Measurements from ENCODE around the gene SLC30A2. TPM values are rescaled to one million over a fixed set of nuclear protein-coding genes. Genes with fewer than 3 reads are reported as not detected.

Gene SLC30A2
- total and polyA plus RNA-seq, 9 of the 15 experiments (the other 6 are each of a cell fraction or from before 2014, with no cell fraction given), result 0.01 to 0.18 (median 0.06) TPM; not detected in 3

- TF ChIP-seq E2F8 (IDR thresholded peaks at IDR 0.05; ENCODE audit: low read depth, partially characterized antibody) (no peak), ETS1 (conservative IDR thresholded peaks at IDR 0.05; ENCODE audit: control insufficient read depth, low read depth, low read length) (no peak), MLLT1 (IDR thresholded peaks at IDR 0.05) (no peak), ZBTB49 (CRISPR knock-in tag; IDR thresholded peaks at IDR 0.05; ENCODE audit: borderline replicate concordance) (no peak), DDX20 (tag; IDR thresholded peaks at IDR 0.05; ENCODE audit: low read depth) (no peak), HMBOX1 (IDR thresholded peaks at IDR 0.05) (peak; percentile 89), CCNT2 (IDR thresholded peaks at IDR 0.05; ENCODE audit: borderline replicate concordance, extremely low read depth, insufficient read length, low read depth, low read length) (no peak), BCOR (IDR thresholded peaks at IDR 0.05) (no peak), FOXK2 (conservative IDR thresholded peaks at IDR 0.05 in 1 of 2, IDR thresholded peaks at IDR 0.05 in 1 of 2; ENCODE audit: low read depth in 2 of 2) (no peak), NFE2 (IDR thresholded peaks at IDR 0.05; ENCODE audit: low read depth) (no peak), CHD1 (IDR thresholded peaks at IDR 0.05; ENCODE audit: low read length) (no peak), HBP1 (CRISPR knock-in tag; IDR thresholded peaks at IDR 0.05) (no peak), MTA2 (IDR thresholded peaks at IDR 0.05; ENCODE audit: low read depth) (peak; percentile 39; the same call in 1 of the 2 replicates), HNRNPL (IDR thresholded peaks at IDR 0.05; ENCODE audit: low read depth, low read length) (no peak), HCFC1 (IDR thresholded peaks at IDR 0.05; ENCODE audit: low read depth, low read length) (no peak), ZFX (CRISPR knock-in tag; IDR thresholded peaks at IDR 0.05) (no peak)
These were observed 32.6 kb upstream of the SLC30A2 start (continued) for GRCh38 chr1:26078286-26079177.
